OCI-M2 (cell line): ENCODE data around the gene TLL2.

Source experiments
- DNase-seq: peaks from one replicate; lab custom pipeline; 2025; ENCODE audit not compliant: unreplicated experiment; lab: John Stamatoyannopoulos, UW

TLL2 gene

GRCh38 chr10:96327462-96327861, 186.3 kb downstream of the TLL2 start:
- no peak for DNase-seq

GRCh38 chr10:96325719-96326373, 187.9 kb downstream of the TLL2 start:
- no peak for DNase-seq

- no peak for DNase-seq
These were observed 189.3 kb downstream of the TLL2 start for GRCh38 chr10:96324447-96324846.

GRCh38 chr10:96322275-96322674, 191.5 kb downstream of the TLL2 start:
- DNase-seq: no peak

GRCh38 chr10:96321822-96322221, 191.9 kb downstream of the TLL2 start:
- DNase-seq: no peak

DNA sequence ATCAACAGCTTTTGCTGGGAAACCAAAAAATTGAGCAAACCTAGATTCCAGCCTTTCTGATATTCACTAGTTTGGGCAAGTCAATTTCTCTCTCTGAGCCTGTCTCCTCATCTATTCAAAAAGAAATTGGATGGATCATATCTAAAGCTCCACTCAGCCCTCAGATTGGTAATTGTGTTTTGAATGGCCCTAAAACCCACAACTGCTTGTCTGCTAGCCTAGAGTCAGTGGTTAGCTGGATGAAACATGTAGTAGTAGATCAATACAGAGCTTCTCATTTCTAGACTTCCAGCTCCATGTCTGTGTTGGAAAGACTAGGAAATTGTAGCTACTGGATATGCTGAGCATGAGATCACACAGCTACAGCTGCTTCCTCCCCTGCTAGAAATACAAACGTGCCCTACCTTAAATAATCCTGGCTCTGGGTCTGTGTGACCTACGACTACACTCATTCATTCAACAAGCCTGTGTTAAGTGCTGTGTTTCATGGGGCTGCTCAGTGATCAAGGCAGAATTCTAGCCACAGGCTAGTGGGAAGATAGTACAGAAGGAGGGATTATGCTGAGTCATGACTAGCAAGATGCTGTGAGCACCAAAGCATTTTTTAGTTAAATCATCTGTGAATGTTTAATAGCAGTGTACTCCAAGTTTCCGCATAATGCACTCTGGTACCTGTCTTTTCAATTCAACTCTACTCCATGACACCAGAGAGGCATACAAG, 193.8 kb downstream of the TLL2 start:
- DNase-seq: no peak

DNA sequence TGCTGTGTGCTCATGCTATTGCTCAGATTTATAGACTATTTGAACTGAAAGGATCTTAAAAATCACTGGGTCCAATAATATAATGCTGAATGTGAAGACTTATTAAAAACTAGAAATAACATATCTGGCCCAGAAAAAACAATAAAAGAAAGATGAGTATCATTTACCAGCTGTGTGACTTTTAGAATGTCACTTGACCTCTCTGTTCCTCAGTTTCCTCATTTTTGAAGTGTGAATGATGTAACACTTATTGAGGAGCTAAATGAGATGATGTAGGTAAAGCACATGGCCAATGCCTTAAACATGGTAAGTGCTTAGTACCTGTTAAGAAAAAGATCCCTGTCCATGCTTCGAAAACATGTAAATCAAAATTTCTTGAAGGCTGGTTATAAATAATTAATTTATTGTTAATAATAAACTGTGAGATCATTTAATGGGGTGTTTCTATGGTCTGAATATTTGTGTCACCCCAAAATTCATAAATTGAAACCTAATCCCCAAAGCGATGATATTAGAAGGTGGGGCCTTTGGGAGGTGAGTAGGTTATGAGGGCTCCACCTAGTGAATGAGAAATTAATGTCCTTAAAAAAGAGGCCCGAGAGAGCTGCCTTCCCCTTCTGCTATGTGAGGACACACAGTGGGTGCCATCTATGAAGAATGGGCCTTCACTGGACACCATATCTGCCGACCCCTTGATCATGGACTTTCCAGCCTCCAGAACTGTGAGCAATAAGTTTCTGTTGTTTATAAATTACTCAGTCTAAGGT, 196.5 kb downstream of the TLL2 start:
- no peak for DNase-seq
